Activated CD4-positive, alpha-beta memory T cell treated with anti-CD3 and anti-CD28 coated beads, Interleukin-2, amount 10 ng/mL, durations not matched to agents 7 days and 5 days (primary cell): ENCODE data around the gene STX1B. TPM values are rescaled to one million over a fixed set of nuclear protein-coding genes. Genes with fewer than 3 reads are reported as not detected.
"Not testable (repeated sequence)": the region's sequence is repeated elsewhere in the genome, so short reads cannot be mapped to it uniquely, and the experiment has no call there.

Experiments used
- CTCF ChIA-PET: fragments of 350-600 bp; sonication (Branson Sonifier 250); formaldehyde crosslinking; loops from one replicate; lab custom pipeline; 2021; ENCODE audit warnings: antibody characterized with exemption, inconsistent platforms; lab: Charles Lee
- POLR2A ChIA-PET: fragments of 350-600 bp; sonication (Branson Sonifier 250); formaldehyde crosslinking; loops from one replicate; lab custom pipeline; 2021; ENCODE audit warnings: antibody characterized with exemption; lab: Charles Lee
- DNase-seq: peaks from one replicate; pipeline ENCODE4 v3.0.0-alpha.2; 2020
- H3K27ac Mint-ChIP-seq: one replicate; pipeline ENCODE4 v1.8.0; 2021; ENCODE audit warnings: mild to moderate bottlenecking, mixed read lengths
- H3K27me3 Mint-ChIP-seq: one replicate; pipeline ENCODE4 v1.8.0; 2021; ENCODE audit warnings: mixed read lengths
- H3K36me3 Mint-ChIP-seq: one replicate; pipeline ENCODE4 v1.8.0; 2021; ENCODE audit warnings: low read depth, mixed read lengths
- H3K4me1 Mint-ChIP-seq: one replicate; pipeline ENCODE4 v1.8.0; 2021; ENCODE audit warnings: mixed read lengths
- H3K4me3 Mint-ChIP-seq: one replicate; pipeline ENCODE4 v1.8.0; 2021; ENCODE audit warnings: mild to moderate bottlenecking, mixed read lengths
- H3K9me3 Mint-ChIP-seq: one replicate; pipeline ENCODE4 v1.8.0; 2021; ENCODE audit warnings: mixed read lengths
- total RNA-seq, 2 experiments: library from RNA; stranded (reverse); gene quantifications; one replicate each; pipeline ENCODE4 v1.2.3, GENCODE V29; 2021

Gene STX1B
- total RNA-seq, 2 experiments from 2014 or later: 1.5 to 1.7 TPM

- Mint-ChIP-seq H3K9me3 (no peaks in the 10 kb centered on the region), H3K27me3 (no peaks in the 10 kb centered on the region), H3K4me3 (no peak overlapping the region), H3K27ac (no peak overlapping the region), H3K4me1 (peaks cover 26% of the 10 kb centered on the region), H3K36me3 (peaks cover 24% of the 10 kb centered on the region)
- POLR2A ChIA-PET: interaction anchor here (2.3 kb wide), 1 partner anchor 43 kb away, joined by 8 read pairs; the partner anchor contains the start of genes ZNF646 and ZNF668
- no peak for DNase-seq
- CTCF ChIA-PET: interaction anchor here (1.8 kb wide), 2 partner anchors 34 to 46 kb away, joined by 4 to 7 read pairs; partner anchors contain the start of gene HSD3B7
Measured at GRCh38 chr16:31031276-31031675, 20.8 kb upstream of the STX1B start.

DNA sequence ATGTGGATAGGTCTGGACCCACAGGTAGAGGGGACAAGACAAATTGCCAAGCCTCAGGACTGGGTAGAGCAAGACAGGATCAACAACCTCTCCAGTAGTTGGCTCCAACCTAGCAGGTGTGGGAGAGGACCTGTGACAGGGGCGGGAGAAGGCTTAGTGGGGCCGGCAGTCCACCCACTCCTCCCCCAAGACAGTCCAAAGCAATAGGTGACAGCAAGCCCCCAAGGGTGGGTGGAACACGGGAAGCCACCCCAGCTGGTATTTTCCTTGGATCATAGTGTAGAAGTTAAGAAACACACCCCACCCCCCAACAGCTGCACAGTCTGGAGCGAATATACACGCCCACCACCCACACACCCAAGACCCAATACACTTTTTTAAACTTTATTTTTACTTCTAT, 18.8 kb upstream of the STX1B start:
- no peak overlapping the region for H3K27ac Mint-ChIP-seq
- POLR2A ChIA-PET: interaction anchor here (2.3 kb wide), 1 partner anchor 45 kb away, joined by 8 read pairs; the partner anchor contains the start of genes ZNF646 and ZNF668
- CTCF ChIA-PET: no interaction called here
- no peak for DNase-seq
- peaks cover 19% of the 10 kb centered on the region for H3K4me1 Mint-ChIP-seq
- H3K27me3 Mint-ChIP-seq: no peaks in the 10 kb centered on the region
- H3K36me3 Mint-ChIP-seq: peaks cover 10% of the 10 kb centered on the region
- no peaks in the 10 kb centered on the region for H3K9me3 Mint-ChIP-seq
- no peak overlapping the region for H3K4me3 Mint-ChIP-seq

GRCh38 chr16:31025339-31025738, 14.9 kb upstream of the STX1B start:
- no peak overlapping the region for H3K4me3 Mint-ChIP-seq
- CTCF ChIA-PET: no interaction called here
- H3K4me1 Mint-ChIP-seq: peaks cover 9% of the 10 kb centered on the region
- no peak for DNase-seq
- no peaks in the 10 kb centered on the region for H3K36me3 Mint-ChIP-seq
- H3K9me3 Mint-ChIP-seq: no peaks in the 10 kb centered on the region
- POLR2A ChIA-PET: interaction anchor here (0.9 kb wide), 1 partner anchor 49 kb away, joined by 3 read pairs; the partner anchor contains the start of genes ZNF646 and ZNF668
- H3K27me3 Mint-ChIP-seq: no peaks in the 10 kb centered on the region
- no peak overlapping the region for H3K27ac Mint-ChIP-seq

- DNase-seq: no peak
- Mint-ChIP-seq H3K27ac (no peak overlapping the region), H3K27me3 (no peaks in the 10 kb centered on the region), H3K9me3 (no peaks in the 10 kb centered on the region), H3K36me3 (no peaks in the 10 kb centered on the region), H3K4me3 (no peak overlapping the region), H3K4me1 (peaks cover 9% of the 10 kb centered on the region)
- CTCF ChIA-PET: interaction anchor here (0.9 to 1.6 kb wide), 3 partner anchors 39 to 121 kb away, joined by 3 read pairs; partner anchors contain the start of gene HSD3B7
- POLR2A ChIA-PET: interaction anchor here (0.9 kb wide), 1 partner anchor 45 kb away, joined by 3 read pairs; no protein-coding TSS in a partner anchor
Measured at GRCh38 chr16:31023627-31024226, 13.3 kb upstream of the STX1B start.

DNA sequence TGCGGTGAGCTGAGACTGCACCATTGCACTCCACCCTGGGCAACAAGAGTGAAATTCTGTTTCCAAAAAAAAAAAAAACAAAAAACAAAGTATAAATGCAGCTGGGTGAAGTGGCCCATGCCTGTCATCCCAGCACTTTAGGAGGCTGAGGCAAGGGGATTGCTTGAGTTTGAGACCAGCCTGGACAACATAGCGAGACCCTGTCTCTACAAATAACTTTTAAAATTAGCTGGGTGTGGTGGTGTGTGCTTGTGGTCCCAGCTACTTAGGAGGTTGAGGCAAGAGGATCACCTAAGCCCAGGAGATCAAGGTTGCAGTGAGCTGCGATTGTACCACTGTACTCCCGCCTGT, 12.8 kb upstream of the STX1B start:
- POLR2A ChIA-PET: interaction anchor here (0.9 kb wide), 1 partner anchor 45 kb away, joined by 3 read pairs; no protein-coding TSS in a partner anchor
- peaks cover 9% of the 10 kb centered on the region for H3K4me1 Mint-ChIP-seq
- no peaks in the 10 kb centered on the region for H3K27me3 Mint-ChIP-seq
- CTCF ChIA-PET: interaction anchor here (0.9 to 1.6 kb wide), 3 partner anchors 39 to 121 kb away, joined by 3 read pairs; partner anchors contain the start of gene HSD3B7
- DNase-seq: no peak
- no peak overlapping the region for H3K27ac Mint-ChIP-seq
- H3K4me3 Mint-ChIP-seq: no peak overlapping the region
- H3K36me3 Mint-ChIP-seq: no peaks in the 10 kb centered on the region
- H3K9me3 Mint-ChIP-seq: no peaks in the 10 kb centered on the region

- Mint-ChIP-seq H3K27ac (no peak overlapping the region), H3K36me3 (no peaks in the 10 kb centered on the region), H3K4me1 (peaks cover 9% of the 10 kb centered on the region), H3K9me3 (no peaks in the 10 kb centered on the region), H3K4me3 (no peak overlapping the region), H3K27me3 (no peaks in the 10 kb centered on the region)
- no peak for DNase-seq
- POLR2A ChIA-PET: interaction anchor here (0.9 kb wide), 1 partner anchor 44 kb away, joined by 3 read pairs; no protein-coding TSS in a partner anchor
- CTCF ChIA-PET: interaction anchor here (1.6 kb wide), 1 partner anchor 38 kb away, joined by 3 read pairs; the partner anchor contains the start of gene HSD3B7
Measured at GRCh38 chr16:31022544-31023251, 12.3 kb upstream of the STX1B start.

- H3K4me3 Mint-ChIP-seq: no peak overlapping the region
- H3K4me1 Mint-ChIP-seq: peaks cover 9% of the 10 kb centered on the region
- CTCF ChIA-PET: no interaction called here
- H3K27me3 Mint-ChIP-seq: peaks cover 2% of the 10 kb centered on the region
- no peaks in the 10 kb centered on the region for H3K9me3 Mint-ChIP-seq
- no peak overlapping the region for H3K27ac Mint-ChIP-seq
- no peaks in the 10 kb centered on the region for H3K36me3 Mint-ChIP-seq
- DNase-seq: no peak
- POLR2A ChIA-PET: no interaction called here
Measured at GRCh38 chr16:31020536-31020935, 10.1 kb upstream of the STX1B start.

DNA sequence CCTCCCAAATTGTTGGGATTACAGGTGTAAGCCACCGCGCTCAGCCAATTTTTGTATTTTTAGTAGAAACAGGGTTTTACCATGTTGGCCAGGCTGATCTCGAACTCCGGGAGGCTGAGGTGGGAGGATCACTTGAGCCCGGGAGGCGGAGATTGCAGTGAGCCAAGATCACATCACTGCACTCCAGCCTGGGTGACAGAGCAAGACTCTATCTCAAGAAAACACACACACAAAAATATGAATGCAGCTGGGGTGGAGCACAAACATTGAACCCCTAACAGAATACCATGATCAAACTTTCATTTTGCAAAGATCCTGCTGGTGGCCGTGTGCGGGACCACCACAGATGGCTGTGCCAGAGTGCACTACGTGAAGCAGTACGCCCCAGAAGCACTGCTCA, 7.3 kb upstream of the STX1B start:
- H3K9me3 Mint-ChIP-seq, H3K36me3 Mint-ChIP-seq, POLR2A ChIA-PET, H3K4me3 Mint-ChIP-seq, H3K4me1 Mint-ChIP-seq, H3K27ac Mint-ChIP-seq, CTCF ChIA-PET, DNase-seq: not testable (repeated sequence)
- peaks cover 19% of the 10 kb centered on the region for H3K27me3 Mint-ChIP-seq

DNA sequence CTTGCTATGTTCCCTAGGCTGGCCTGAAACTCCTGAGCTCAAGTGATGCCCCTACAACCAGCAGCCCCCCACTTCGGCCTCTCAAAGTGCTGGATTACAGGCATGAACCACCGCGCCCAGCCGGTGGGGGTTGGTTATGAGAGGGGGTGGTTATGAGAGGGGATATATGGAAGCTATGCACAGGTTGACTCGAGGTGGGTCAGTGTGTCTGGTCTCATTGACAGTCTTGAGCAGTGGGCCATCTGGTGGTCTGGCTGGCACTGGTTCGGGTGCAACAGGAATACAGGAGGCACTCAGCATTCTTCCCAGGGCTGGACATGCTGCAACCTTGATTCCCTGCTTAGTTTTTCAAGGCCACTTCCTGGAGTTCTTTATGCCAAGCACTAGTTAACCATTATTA, 5.6 kb upstream of the STX1B start:
- H3K27me3 Mint-ChIP-seq: peaks cover 34% of the 10 kb centered on the region
- H3K9me3 Mint-ChIP-seq: no peaks in the 10 kb centered on the region
- ChIA-PET CTCF (no interaction called here), POLR2A (no interaction called here)
- no peak for DNase-seq
- H3K27ac Mint-ChIP-seq: no peak overlapping the region
- no peak overlapping the region for H3K4me3 Mint-ChIP-seq
- no peaks in the 10 kb centered on the region for H3K36me3 Mint-ChIP-seq
- H3K4me1 Mint-ChIP-seq: peaks cover 4% of the 10 kb centered on the region

DNA sequence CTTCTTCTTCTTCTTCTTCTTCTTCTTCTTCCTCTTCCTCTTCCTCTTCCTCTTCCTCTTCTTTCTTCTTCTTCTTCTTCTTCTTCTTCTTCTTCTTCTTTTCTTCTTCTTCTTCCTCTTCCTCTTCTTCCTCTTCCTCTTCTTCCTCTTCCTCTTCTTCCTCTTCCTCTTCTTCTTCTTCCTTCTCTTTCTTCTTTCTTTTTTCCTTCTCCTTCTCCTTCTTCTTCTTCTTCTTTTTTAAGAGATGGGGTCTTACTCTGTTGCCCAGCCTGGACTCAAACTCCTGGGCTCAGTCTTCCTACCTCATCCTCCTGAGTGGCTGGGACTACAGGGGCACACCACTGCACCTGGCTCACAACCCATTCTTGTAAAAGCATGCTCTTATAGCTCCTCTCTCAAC, 2.9 kb upstream of the STX1B start:
- H3K4me3 Mint-ChIP-seq, H3K9me3 Mint-ChIP-seq, H3K36me3 Mint-ChIP-seq, CTCF ChIA-PET, H3K4me1 Mint-ChIP-seq, H3K27ac Mint-ChIP-seq, POLR2A ChIA-PET, DNase-seq: not testable (repeated sequence)
- peaks cover 51% of the 10 kb centered on the region for H3K27me3 Mint-ChIP-seq

- H3K36me3 Mint-ChIP-seq, CTCF ChIA-PET, H3K27ac Mint-ChIP-seq: not testable (repeated sequence)
Measured at GRCh38 chr16:31011815-31012214, 1.4 kb upstream of the STX1B start.

GRCh38 chr16:31009894-31010584, 399 bp downstream of the STX1B start:
- Mint-ChIP-seq H3K9me3 (no peaks in the 10 kb centered on the region), H3K27me3 (peaks cover 57% of the 10 kb centered on the region), H3K36me3 (no peaks in the 10 kb centered on the region), H3K4me1 (peaks cover 4% of the 10 kb centered on the region), H3K4me3 (no peak overlapping the region), H3K27ac (no peak overlapping the region)
- CTCF ChIA-PET: no interaction called here
- POLR2A ChIA-PET: no interaction called here
- no peak for DNase-seq

More at GRCh38 chr16:31011815-31012214, 1.4 kb upstream of the STX1B start:
- peaks cover 53% of the 10 kb centered on the region for H3K27me3 Mint-ChIP-seq
- H3K4me3 Mint-ChIP-seq, H3K4me1 Mint-ChIP-seq, DNase-seq, H3K9me3 Mint-ChIP-seq, POLR2A ChIA-PET: not testable (repeated sequence)

DNA sequence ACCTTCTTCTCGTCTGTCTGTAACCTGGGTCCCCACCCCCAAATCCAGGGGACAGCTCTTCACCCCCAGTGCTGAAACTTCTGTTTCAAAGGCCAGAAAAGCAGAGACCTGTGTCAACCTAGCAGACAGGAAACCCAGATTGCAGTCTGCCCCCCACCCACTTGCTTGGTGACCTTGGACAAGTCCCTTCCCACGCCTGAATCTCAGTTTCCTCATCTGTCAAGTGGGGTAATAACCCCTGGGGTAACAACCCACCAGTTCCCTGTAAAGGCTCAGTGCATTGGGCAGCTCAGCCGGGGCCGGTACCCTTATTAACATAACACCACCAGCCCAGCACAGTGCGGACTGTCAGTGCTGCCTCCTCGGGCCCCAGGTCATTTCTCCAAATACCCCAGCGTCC, 1.3 kb downstream of the STX1B start:
- H3K27ac Mint-ChIP-seq: no peak overlapping the region
- H3K4me1 Mint-ChIP-seq: peaks cover 4% of the 10 kb centered on the region
- H3K27me3 Mint-ChIP-seq: peaks cover 52% of the 10 kb centered on the region
- H3K4me3 Mint-ChIP-seq: no peak overlapping the region
- no peaks in the 10 kb centered on the region for H3K9me3 Mint-ChIP-seq
- H3K36me3 Mint-ChIP-seq: no peaks in the 10 kb centered on the region
- CTCF ChIA-PET: no interaction called here
- no peak for DNase-seq
- POLR2A ChIA-PET: no interaction called here
